GM21447 (cell line): Measurements from ENCODE around the gene HMBS.
"Not testable (repeated sequence)": the region's sequence is repeated elsewhere in the genome, so short reads cannot be mapped to it uniquely, and the experiment has no call there.

ENCODE experiments used
- ATAC-seq: cut with Tn5 transposase; IDR thresholded peaks from one replicate; pipeline ENCODE4 v1.9.1; 2021; ENCODE audit not compliant: unreplicated experiment

HMBS gene

GRCh38 chr11:119118227-119118626 lies 33.5 kb downstream of the HMBS start:
- no peak for ATAC-seq

- no peak for ATAC-seq
Measured at GRCh38 chr11:119118946-119119345, 34.3 kb downstream of the HMBS start.

- ATAC-seq, result no peak
Measured at GRCh38 chr11:119120639-119121007, 35.9 kb downstream of the HMBS start.

- ATAC-seq, result peak; percentile 95
Measured at GRCh38 chr11:119121008-119121810, 36.5 kb downstream of the HMBS start, which contains the start of gene HINFP. Gene HINFP, plus strand, starts transcription at chr11:119121580. Its CDS starts 5,365 bp downstream, at chr11:119126945.

GRCh38 chr11:119121811-119122124 lies 37.1 kb downstream of the HMBS start:
- no peak for ATAC-seq

- ATAC-seq, result no peak
Measured at GRCh38 chr11:119125821-119126220, 41.1 kb downstream of the HMBS start.

- no peak for ATAC-seq
Measured at GRCh38 chr11:119126675-119127268, 42.1 kb downstream of the HMBS start.

GRCh38 chr11:119130662-119131061 lies 46.0 kb downstream of the HMBS start:
- no peak for ATAC-seq

- ATAC-seq, result no peak
Measured at GRCh38 chr11:119134389-119134978, 49.8 kb downstream of the HMBS start.

- not testable (repeated sequence) for ATAC-seq
Measured at GRCh38 chr11:119139276-119139675, 54.6 kb downstream of the HMBS start.
